GM12878 (cell line): ENCODE measurements around the gene EXD3. TPM values are rescaled to one million over a fixed set of nuclear protein-coding genes. Genes with fewer than 3 reads are reported as not detected.

Experiments used
- ATAC-seq: fragments of 200-7000 bp; cut with Tn5 transposase; 3 replicates; pipeline ENCODE4 v1.9.1; 2020; ENCODE audit warnings: mild to moderate bottlenecking, moderate library complexity
- BruUV-seq: library from RNA; stranded (reverse); fragments of 400-500 nt; replicated peaks from 2 replicates; lab custom pipeline; 2021; lab: Mats Ljungman, UMichigan
- CTCF ChIA-PET: fragments of 300-600 bp; sonication (Branson Sonifier 250); formaldehyde crosslinking; extraction: SDS; loops from one replicate; lab custom pipeline; 2021; ENCODE audit warnings: inconsistent platforms; lab: Yijun Ruan, JAX
- POLR2A ChIA-PET: fragments of 350-600 bp; formaldehyde crosslinking; extraction: SDS; loops from one replicate; lab custom pipeline; 2021; ENCODE audit warnings: inconsistent platforms; lab: Charles Lee
- RAD21 ChIA-PET: fragments of 300-600 bp; sonication (Branson Sonifier 250); formaldehyde crosslinking; loops from one replicate; lab custom pipeline; 2023; ENCODE audit warnings: antibody characterized with exemption; ENCODE audit not compliant: unreplicated experiment; lab: Charles Lee
- SMC1A ChIA-PET: fragments of 300-600 bp; sonication (Branson Sonifier 250); formaldehyde crosslinking; loops from one replicate; lab custom pipeline; 2023; ENCODE audit not compliant: unreplicated experiment, uncharacterized antibody; lab: Charles Lee
- DNase-seq: peaks from one replicate; pipeline ENCODE4 v3.0.0-alpha.2; 2011; ENCODE audit warnings: low read depth, low spot score
- FAIRE-seq: peaks from 3 replicates; lab custom pipeline; 2011; peaks lifted over from hg19 to GRCh38; lab: Jason Lieb, UNC
- H2AFZ ChIP-seq: 2 replicates; pipeline ENCODE4 v1.6.0; 2011; ENCODE audit warnings: low read depth, low read length, control low read depth; ENCODE audit not compliant: control insufficient read depth
- H3K27ac ChIP-seq: 2 replicates; pipeline ENCODE4 v1.5.1; 2011; ENCODE audit warnings: control low read depth; ENCODE audit not compliant: control insufficient read depth, insufficient read depth
- H3K27me3 ChIP-seq, 2 experiments: replicated peaks in 1 of 2; 2 replicates each; pipeline versions ENCODE4 v1.6.0 to v1.6.1; 2011; ENCODE audit warnings: low read length in 1 of 2; ENCODE audit not compliant: control insufficient read depth in 2 of 2, insufficient read depth in 2 of 2
- H3K36me3 ChIP-seq, 2 experiments: 2 replicates each; pipeline ENCODE4 v1.5.1; 2011; ENCODE audit warnings: low read length in 1 of 2; ENCODE audit not compliant: control insufficient read depth in 2 of 2, insufficient read depth in 2 of 2
- H3K4me1 ChIP-seq: 2 replicates; pipeline ENCODE4 v1.6.1; 2011; ENCODE audit warnings: mild to moderate bottlenecking, low read length, moderate library complexity, mixed read lengths; ENCODE audit not compliant: control insufficient read depth, insufficient read depth
- H3K4me2 ChIP-seq: 2 replicates; pipeline ENCODE4 v1.6.0; 2011; ENCODE audit warnings: control low read depth; ENCODE audit not compliant: control insufficient read depth, insufficient read depth
- H3K4me3 ChIP-seq: fragments of 200-600 bp; sonication (generic); 2 replicates; pipeline ENCODE4 v1.5.1; 2016
- H3K79me2 ChIP-seq: 2 replicates; pipeline ENCODE4 v1.6.0; 2011; ENCODE audit warnings: low read length; ENCODE audit not compliant: control insufficient read depth, insufficient read depth
- H3K9ac ChIP-seq: 2 replicates; pipeline ENCODE4 v1.8.0; 2011; ENCODE audit warnings: low read length, control low read depth, mixed read lengths; ENCODE audit not compliant: control insufficient read depth, insufficient read depth
- H3K9me3 ChIP-seq: replicated peaks from 3 replicates; pipeline ENCODE4 v1.5.1; 2011; ENCODE audit warnings: mild to moderate bottlenecking, low read length; ENCODE audit not compliant: control insufficient read depth, insufficient read depth
- H4K20me1 ChIP-seq: 2 replicates; pipeline ENCODE4 v1.6.0; 2011; ENCODE audit not compliant: control insufficient read depth, insufficient read depth
- ATF3 ChIP-seq: IDR thresholded peaks from 2 replicates; pipeline ENCODE4 v1.6.1; 2011; ENCODE audit warnings: low read depth, mild to moderate bottlenecking, low read length, moderate library complexity, borderline replicate concordance; ENCODE audit errors: extremely low read depth
- ATF7 ChIP-seq: fragments of 450-650 bp; IDR thresholded peaks from 2 replicates; pipeline ENCODE4 v1.6.1; 2016; ENCODE audit warnings: low read depth, mild to moderate bottlenecking
- CEBPB ChIP-seq, 2 experiments: fragments of 150-350 bp in 1 of 2; IDR thresholded peaks; 2 replicates each; pipeline ENCODE4 v1.6.1; 2012 to 2014; ENCODE audit warnings: low read depth in 2 of 2, low read length in 2 of 2, borderline replicate concordance in 1 of 2, inconsistent platforms in 1 of 2
- WGBS: methylation state at CpG from one replicate; pipeline ENCODE4 v1.1.6; 2016; ENCODE audit warnings: low lambda C conversion rate; ENCODE audit not compliant: insufficient replicate concordance, insufficient coverage; ENCODE audit errors: missing lambda C conversion rate; 5-methylcytosine and 5-hydroxymethylcytosine counted together
- in situ Hi-C: fragments of 300-500 bp; cut with MboI; formaldehyde crosslinking; loops from 9 replicates; pipeline ENCODE4 v1.14.3; 2018; ENCODE audit warnings: mixed read lengths
- intact Hi-C: fragments of 100-400 bp; cut with micrococcal nuclease; formaldehyde crosslinking; loops from one replicate; pipeline ENCODE4 v1.14.2; 2022; ENCODE audit not compliant: unreplicated experiment
- polyA plus RNA-seq, 11 experiments: library from polyadenylated mRNA; depleted of rRNA in 4 of 11; unstranded in 6 of 11; stranded (reverse) in 5 of 11; fragments of >200 nt; fragmentation: Nextera tagmentation in 4 of 11; fragmentation: Illumina TruSeq in 1 of 11; extraction: Ambion mirVana in 4 of 11; extraction: Trizol in 1 of 11; gene quantifications; 1 replicate in 1 of 11; 2 replicates in 10 of 11; pipeline versions ENCODE4 v1.2.1 to v1.2.3, GENCODE V29; 2011 to 2016; ENCODE audit warnings: inconsistent platforms in 2 of 11, missing spikeins in 2 of 11, low read depth in 1 of 11
- total RNA-seq, 4 experiments: library from RNA; depleted of rRNA in 3 of 4; stranded (reverse); fragments of >200 nt in 3 of 4; fragmentation: Illumina TruSeq in 1 of 4; extraction: Trizol in 1 of 4; gene quantifications; 2 replicates each; pipeline versions ENCODE4 v1.2.1 to v1.2.3, GENCODE V29; 2013 to 2021
- TF ChIP-seq, protein P1 (sequence below): fragments of 450-650 bp; IDR thresholded peaks from 2 replicates; pipeline ENCODE4 v1.6.1; 2018; ENCODE audit warnings: borderline replicate concordance, mild to moderate bottlenecking; ENCODE audit not compliant: partially characterized antibody

Gene EXD3
- total and polyA plus RNA-seq, 10 of the 15 experiments (the other 5 are each of a cell fraction or from before 2014, with no cell fraction given): 0.21 to 7.1 (median 3.6) TPM

GRCh38 chr9:137314561-137315560, 108.1 kb downstream of the EXD3 start:
- TF ChIP-seq ATF3 (no peak), ATF7 (no peak), CEBPB (IDR thresholded peaks at IDR 0.05; ENCODE audit: borderline replicate concordance in 1 of 2, low read depth in 2 of 2, low read length in 2 of 2) (no peak)
- TF ChIP-seq, protein P1, sequence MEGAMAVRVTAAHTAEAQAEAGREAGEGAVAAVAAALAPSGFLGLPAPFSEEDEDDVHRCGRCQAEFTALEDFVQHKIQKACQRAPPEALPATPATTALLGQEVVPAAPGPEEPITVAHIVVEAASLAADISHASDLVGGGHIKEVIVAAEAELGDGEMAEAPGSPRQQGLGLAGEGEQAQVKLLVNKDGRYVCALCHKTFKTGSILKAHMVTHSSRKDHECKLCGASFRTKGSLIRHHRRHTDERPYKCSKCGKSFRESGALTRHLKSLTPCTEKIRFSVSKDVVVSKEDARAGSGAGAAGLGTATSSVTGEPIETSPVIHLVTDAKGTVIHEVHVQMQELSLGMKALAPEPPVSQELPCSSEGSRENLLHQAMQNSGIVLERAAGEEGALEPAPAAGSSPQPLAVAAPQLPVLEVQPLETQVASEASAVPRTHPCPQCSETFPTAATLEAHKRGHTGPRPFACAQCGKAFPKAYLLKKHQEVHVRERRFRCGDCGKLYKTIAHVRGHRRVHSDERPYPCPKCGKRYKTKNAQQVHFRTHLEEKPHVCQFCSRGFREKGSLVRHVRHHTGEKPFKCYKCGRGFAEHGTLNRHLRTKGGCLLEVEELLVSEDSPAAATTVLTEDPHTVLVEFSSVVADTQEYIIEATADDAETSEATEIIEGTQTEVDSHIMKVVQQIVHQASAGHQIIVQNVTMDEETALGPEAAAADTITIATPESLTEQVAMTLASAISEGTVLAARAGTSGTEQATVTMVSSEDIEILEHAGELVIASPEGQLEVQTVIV: no peak
- TF ChIP-seq, all 136 proteins: peak for 0
- no peaks in the 10 kb centered on the region for H3K36me3 ChIP-seq
- H3K4me2 ChIP-seq: no peak overlapping the region
- no peak for FAIRE-seq
- DNase-seq: no peak
- intact Hi-C loops: no loop called here
- no peak for ATAC-seq
- no peak overlapping the region for H2AFZ ChIP-seq
- 82% methylated on average over 36 of the region's 42 CpGs for WGBS
- H3K9me3 ChIP-seq: no peaks in the 10 kb centered on the region
- SMC1A ChIA-PET: interaction anchor here (1.8 kb wide), 1 partner anchor 12 kb away, joined by 8 read pairs; the partner anchor contains the start of gene NRARP
- H3K27ac ChIP-seq: no peak overlapping the region
- H4K20me1 ChIP-seq: no peaks in the 10 kb centered on the region
- no peak overlapping the region for H3K4me3 ChIP-seq
- H3K79me2 ChIP-seq: no peaks in the 10 kb centered on the region
- CTCF ChIA-PET: no interaction called here
- no peaks in the 10 kb centered on the region for H3K27me3 ChIP-seq
- RAD21 ChIA-PET: interaction anchor here (1.0 to 3.5 kb wide), 2 partner anchors 13 to 38 kb away, joined by 3 to 20 read pairs; partner anchors contain the start of gene NRARP
- in situ Hi-C loops: no loop called here
- BruUV-seq: no TSS peak
- no peaks in the 10 kb centered on the region for H3K4me1 ChIP-seq
- H3K9ac ChIP-seq: no peak overlapping the region
- POLR2A ChIA-PET: interaction anchor here (0.5 to 2.0 kb wide), 3 partner anchors 11 to 230 kb away, joined by 3 to 9 read pairs (median 9); partner anchors contain the start of gene TUBB4B
